B cell (primary cell): ENCODE measurements around the gene IRX5. TPM values are rescaled to one million over a fixed set of nuclear protein-coding genes. Genes with fewer than 3 reads are reported as not detected.

ENCODE experiments used
- ATAC-seq: fragments of 200-7000 bp; cut with Tn5 transposase; one replicate; pipeline ENCODE4 v1.10.0; 2021; ENCODE audit warnings: low read depth, mild to moderate bottlenecking, moderate number of reproducible peaks, moderate library complexity
- CTCF ChIA-PET: fragments of 350-600 bp; sonication (Branson Sonifier 250); formaldehyde crosslinking; loops from one replicate; lab custom pipeline; 2021; ENCODE audit warnings: antibody characterized with exemption, inconsistent platforms; lab: Charles Lee
- POLR2A ChIA-PET: fragments of 350-600 bp; sonication (Branson Sonifier 250); formaldehyde crosslinking; loops from one replicate; lab custom pipeline; 2021; ENCODE audit warnings: antibody characterized with exemption; lab: Charles Lee
- DNase-seq: peaks from one replicate; pipeline ENCODE4 v3.0.0; 2013
- H2AFZ ChIP-seq: 2 replicates; pipeline ENCODE4 v1.6.1; 2012; ENCODE audit warnings: mild to moderate bottlenecking, low read depth, low read length; ENCODE audit not compliant: insufficient read depth, poor library complexity, severe bottlenecking
- H3K27ac ChIP-seq, 2 donors: 1 replicate in 1 of 2; 2 replicates in 1 of 2; pipeline ENCODE4 v1.5.1; 2012 to 2013; ENCODE audit warnings: low read length in 2 of 2, mild to moderate bottlenecking in 2 of 2, moderate library complexity in 1 of 2
- H3K27me3 ChIP-seq, 4 experiments: fragments of 200-600 bp in 1 of 4; sonication (generic) in 1 of 4; replicated peaks in 1 of 4; 1 replicate in 2 of 4; 2 replicates in 2 of 4; pipeline versions ENCODE4 v1.6.1 to v1.7.0; 2013 to 2016; ENCODE audit warnings: low read length in 3 of 4, mild to moderate bottlenecking in 2 of 4, mixed read lengths in 1 of 4, moderate library complexity in 1 of 4; ENCODE audit not compliant: insufficient read depth in 4 of 4, control insufficient read depth in 3 of 4; ENCODE audit errors: control extremely low read depth in 1 of 4
- H3K36me3 ChIP-seq, 2 experiments: replicated peaks in 1 of 2; 1 replicate in 1 of 2; 2 replicates in 1 of 2; pipeline versions ENCODE4 v1.6.1 to v1.7.1; 2013; ENCODE audit warnings: low read length in 1 of 2; ENCODE audit not compliant: insufficient read depth in 2 of 2, control insufficient read depth in 1 of 2; ENCODE audit errors: control extremely low read depth in 1 of 2, extremely low read depth in 1 of 2
- H3K4me1 ChIP-seq, 2 donors: fragments of 200-600 bp in 1 of 2; sonication (generic) in 1 of 2; 1 replicate in 1 of 2; 2 replicates in 1 of 2; pipeline versions ENCODE4 v1.5.1 to v1.6.1; 2013 to 2017; ENCODE audit warnings: low read length in 2 of 2; ENCODE audit not compliant: control insufficient read depth in 2 of 2, insufficient read depth in 2 of 2
- H3K4me2 ChIP-seq: replicated peaks from 2 replicates; pipeline ENCODE3; 2012; ENCODE audit warnings: mild to moderate bottlenecking, low read depth, low read length; ENCODE audit not compliant: poor library complexity, severe bottlenecking
- H3K4me3 ChIP-seq, 5 experiments: fragments of 200-600 bp in 1 of 5; sonication (generic) in 1 of 5; 1 replicate in 3 of 5; 2 replicates in 2 of 5; pipeline versions ENCODE4 v1.5.1 to v1.7.0; 2011 to 2016; ENCODE audit warnings: low read length in 4 of 5, mild to moderate bottlenecking in 4 of 5, low read depth in 2 of 5, control low read depth in 1 of 5, moderate library complexity in 1 of 5; ENCODE audit not compliant: insufficient read depth in 1 of 5; ENCODE audit errors: control extremely low read depth in 1 of 5, extremely low read depth in 1 of 5
- H3K79me2 ChIP-seq: fragments of 200-600 bp; sonication (generic); one replicate; pipeline ENCODE4 v1.6.0; 2016; ENCODE audit warnings: low read length; ENCODE audit not compliant: control insufficient read depth, insufficient read depth
- H3K9ac ChIP-seq: fragments of 200-600 bp; sonication (generic); 2 replicates; pipeline ENCODE4 v1.6.1; 2017; ENCODE audit warnings: mild to moderate bottlenecking, low read length, moderate library complexity
- H3K9me3 ChIP-seq, 3 donors: one replicate each; pipeline versions ENCODE4 v1.6.1 to v1.7.1; 2013; ENCODE audit warnings: low read length in 2 of 3; ENCODE audit not compliant: control insufficient read depth in 2 of 3, insufficient read depth in 1 of 3; ENCODE audit errors: control extremely low read depth in 1 of 3
- H4K20me1 ChIP-seq: 2 replicates; pipeline ENCODE4 v1.6.0; 2012; ENCODE audit warnings: mild to moderate bottlenecking, low read length; ENCODE audit not compliant: insufficient read depth, control insufficient read depth, poor library complexity, severe bottlenecking
- H3K27ac Mint-ChIP-seq: one replicate; pipeline ENCODE4 v1.8.0; 2021; ENCODE audit warnings: mixed read lengths
- H3K27me3 Mint-ChIP-seq: one replicate; pipeline ENCODE4 v1.8.0; 2021; ENCODE audit warnings: mixed read lengths
- H3K4me1 Mint-ChIP-seq: one replicate; pipeline ENCODE4 v1.8.0; 2021; ENCODE audit warnings: mixed read lengths
- H3K4me3 Mint-ChIP-seq: one replicate; pipeline ENCODE4 v1.8.0; 2021; ENCODE audit warnings: mixed read lengths
- H3K9me3 Mint-ChIP-seq: one replicate; pipeline ENCODE4 v1.8.0; 2022; ENCODE audit warnings: mixed read lengths; ENCODE audit not compliant: insufficient read depth
- EZH2 ChIP-seq: IDR thresholded peaks from 2 replicates; pipeline ENCODE4 v1.6.1; 2012; ENCODE audit warnings: borderline replicate concordance, low read depth, mild to moderate bottlenecking, moderate library complexity, low read length; ENCODE audit not compliant: insufficient read depth, poor library complexity, severe bottlenecking
- WGBS: methylation state at CpG from one replicate; pipeline ENCODE4 v1.1.5; 2013; ENCODE audit warnings: missing lambda C conversion rate; ENCODE audit not compliant: insufficient coverage; 5-methylcytosine and 5-hydroxymethylcytosine counted together
- intact Hi-C: fragments of 100-400 bp; cut with micrococcal nuclease; formaldehyde crosslinking; loops from one replicate; pipeline ENCODE4 v1.10.0; 2022
- polyA plus RNA-seq: library from polyadenylated mRNA; depleted of rRNA; stranded (reverse); fragments of >200 nt; gene quantifications from 2 replicates; pipeline ENCODE4 v1.2.3, GENCODE V29; 2012
- total RNA-seq, 2 donors: library from RNA; stranded (reverse); fragments of 120-200 nt in 1 of 2; gene quantifications; 1 replicate in 1 of 2; 2 replicates in 1 of 2; pipeline versions ENCODE4 v1.2.3 to v1.2.4, GENCODE V29; 2013 to 2022
- TF ChIP-seq, protein P1 (sequence below): fragments of 200-600 bp; IDR thresholded peaks from one replicate; pipeline ENCODE4 v1.8.0; 2022; ENCODE audit warnings: antibody characterized with exemption, mild to moderate bottlenecking

The IRX5 gene
- total and polyA plus RNA-seq, 2 donors (not counting 1 experiment from before 2014, with no cell fraction given): not detected

GRCh38 chr16:54945063-54945462 is 14.4 kb downstream of the IRX5 start:
- Mint-ChIP-seq H3K4me1 (no peaks in the 10 kb centered on the region), H3K27ac (no peak overlapping the region), H3K4me3 (no peak overlapping the region), H3K27me3 (peaks cover 61% of the 10 kb centered on the region), H3K9me3 (peaks cover 7% of the 10 kb centered on the region)
- Histone ChIP-seq H3K4me1 (no peaks in the 10 kb centered on the region), H3K4me3 (no peak overlapping the region), H3K36me3 (no peaks in the 10 kb centered on the region), H3K27ac (no peak overlapping the region), H3K9ac (no peak overlapping the region), H3K79me2 (no peaks in the 10 kb centered on the region), H3K27me3 (peaks cover 0 to 36% (median 22%) of the 10 kb centered on the region in 4 experiments), H3K9me3 (peaks cover 0 to 13% (median 0%) of the 10 kb centered on the region in 3 donors), H4K20me1 (no peaks in the 10 kb centered on the region), H2AFZ (no peak overlapping the region), H3K4me2 (no peak overlapping the region)
- ATAC-seq (no peak), DNase-seq (no peak)
- intact Hi-C loops: no loop called here
- POLR2A ChIA-PET: no interaction called here
- TF ChIP-seq, protein P1, sequence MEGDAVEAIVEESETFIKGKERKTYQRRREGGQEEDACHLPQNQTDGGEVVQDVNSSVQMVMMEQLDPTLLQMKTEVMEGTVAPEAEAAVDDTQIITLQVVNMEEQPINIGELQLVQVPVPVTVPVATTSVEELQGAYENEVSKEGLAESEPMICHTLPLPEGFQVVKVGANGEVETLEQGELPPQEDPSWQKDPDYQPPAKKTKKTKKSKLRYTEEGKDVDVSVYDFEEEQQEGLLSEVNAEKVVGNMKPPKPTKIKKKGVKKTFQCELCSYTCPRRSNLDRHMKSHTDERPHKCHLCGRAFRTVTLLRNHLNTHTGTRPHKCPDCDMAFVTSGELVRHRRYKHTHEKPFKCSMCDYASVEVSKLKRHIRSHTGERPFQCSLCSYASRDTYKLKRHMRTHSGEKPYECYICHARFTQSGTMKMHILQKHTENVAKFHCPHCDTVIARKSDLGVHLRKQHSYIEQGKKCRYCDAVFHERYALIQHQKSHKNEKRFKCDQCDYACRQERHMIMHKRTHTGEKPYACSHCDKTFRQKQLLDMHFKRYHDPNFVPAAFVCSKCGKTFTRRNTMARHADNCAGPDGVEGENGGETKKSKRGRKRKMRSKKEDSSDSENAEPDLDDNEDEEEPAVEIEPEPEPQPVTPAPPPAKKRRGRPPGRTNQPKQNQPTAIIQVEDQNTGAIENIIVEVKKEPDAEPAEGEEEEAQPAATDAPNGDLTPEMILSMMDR: no peak
- TF ChIP-seq EZH2: no peak
- WGBS: 48% methylated on average over 4 of the region's 7 CpGs
- CTCF ChIA-PET: no interaction called here

- no peak overlapping the region for H3K4me3 Mint-ChIP-seq
- ChIA-PET POLR2A (no interaction called here), CTCF (no interaction called here)
- Histone ChIP-seq H2AFZ (no peak overlapping the region), H3K79me2 (no peaks in the 10 kb centered on the region), H3K4me3 (no peak overlapping the region), H3K9ac (no peak overlapping the region), H3K36me3 (no peaks in the 10 kb centered on the region), H3K4me1 (no peaks in the 10 kb centered on the region), H4K20me1 (no peaks in the 10 kb centered on the region), H3K27ac (no peak overlapping the region), H3K4me2 (no peak overlapping the region), H3K9me3 (peaks cover 0 to 8% (median 0%) of the 10 kb centered on the region in 3 donors), H3K27me3 (peaks cover 0 to 25% (median 13%) of the 10 kb centered on the region in 4 experiments)
- no peak for DNase-seq
- no CpG with 5 or more reads among the region's 3 CpGs for WGBS
- ATAC-seq: no peak
- H3K27ac Mint-ChIP-seq: no peak overlapping the region
- peaks cover 7% of the 10 kb centered on the region for H3K9me3 Mint-ChIP-seq
- TF ChIP-seq, protein P1: no peak
- TF ChIP-seq EZH2: no peak
- H3K4me1 Mint-ChIP-seq: no peaks in the 10 kb centered on the region
- peaks cover 53% of the 10 kb centered on the region for H3K27me3 Mint-ChIP-seq
- intact Hi-C loops: no loop called here
Measured at GRCh38 chr16:54946909-54947308, 16.2 kb downstream of the IRX5 start.
